Gastrocnemius medialis (tissue), 4 donors: Measurements from ENCODE around the gene HEXD.

Experiments
- POLR2A ChIP-seq, 2 donors: fragments of 450-650 bp; IDR thresholded peaks; one replicate each; pipeline ENCODE4 v1.6.1; 2017; ENCODE audit warnings: antibody characterized with exemption in 2 of 2, mild to moderate bottlenecking in 2 of 2, moderate library complexity in 2 of 2
- TF ChIP-seq, protein P1 (sequence below), 5 experiments: fragments of 450-650 bp in 3 of 5; fragments of 200-600 bp in 2 of 5; sonication (generic) in 2 of 5; IDR thresholded peaks in 4 of 5; conservative IDR thresholded peaks in 1 of 5; 1 replicate in 4 of 5; 2 replicates in 1 of 5; pipeline ENCODE4 v1.5.1; 2016 to 2019; ENCODE audit warnings: antibody characterized with exemption in 5 of 5, mild to moderate bottlenecking in 3 of 5, moderate library complexity in 3 of 5

DNA sequence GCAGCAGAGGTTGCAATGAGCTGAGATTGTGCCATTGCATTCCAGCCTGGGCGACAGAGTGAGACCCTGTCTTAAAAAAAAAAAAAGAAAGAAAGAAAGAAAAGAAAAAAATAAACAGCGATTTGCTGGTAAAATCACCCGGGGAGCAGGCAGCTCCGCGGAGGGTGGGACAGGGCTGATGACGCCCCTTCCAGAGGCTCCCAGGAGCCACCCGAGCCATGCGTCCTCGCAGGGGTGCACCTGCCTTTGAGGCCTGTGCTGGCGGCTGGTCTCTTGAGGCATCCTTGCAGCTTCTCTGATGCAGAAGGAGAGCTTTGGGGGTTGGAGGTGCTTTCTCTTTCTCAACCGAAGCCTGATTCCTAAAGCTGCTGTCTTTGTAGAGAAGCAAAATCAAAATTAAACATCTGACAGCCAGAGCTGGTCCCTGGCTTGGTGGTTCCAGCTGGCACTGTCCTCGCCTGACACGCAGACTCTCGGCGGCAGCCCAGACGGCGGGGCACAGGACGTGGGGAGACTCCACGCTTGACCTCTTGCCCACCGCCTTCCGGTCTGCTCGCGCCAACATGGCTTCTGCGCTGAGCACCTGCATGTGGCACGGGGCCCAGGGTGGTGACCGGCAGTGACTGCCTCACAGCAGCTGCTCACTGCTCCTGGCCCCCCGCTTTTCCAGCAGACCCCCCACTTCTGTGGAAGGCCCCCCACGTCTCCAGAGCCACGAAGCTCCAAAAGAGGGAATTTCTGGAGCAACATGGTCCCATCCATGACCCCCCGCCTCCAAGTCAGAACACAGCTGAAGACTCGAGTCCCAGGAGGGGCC, 40.0 kb upstream of the HEXD start:
- TF ChIP-seq, protein P1, sequence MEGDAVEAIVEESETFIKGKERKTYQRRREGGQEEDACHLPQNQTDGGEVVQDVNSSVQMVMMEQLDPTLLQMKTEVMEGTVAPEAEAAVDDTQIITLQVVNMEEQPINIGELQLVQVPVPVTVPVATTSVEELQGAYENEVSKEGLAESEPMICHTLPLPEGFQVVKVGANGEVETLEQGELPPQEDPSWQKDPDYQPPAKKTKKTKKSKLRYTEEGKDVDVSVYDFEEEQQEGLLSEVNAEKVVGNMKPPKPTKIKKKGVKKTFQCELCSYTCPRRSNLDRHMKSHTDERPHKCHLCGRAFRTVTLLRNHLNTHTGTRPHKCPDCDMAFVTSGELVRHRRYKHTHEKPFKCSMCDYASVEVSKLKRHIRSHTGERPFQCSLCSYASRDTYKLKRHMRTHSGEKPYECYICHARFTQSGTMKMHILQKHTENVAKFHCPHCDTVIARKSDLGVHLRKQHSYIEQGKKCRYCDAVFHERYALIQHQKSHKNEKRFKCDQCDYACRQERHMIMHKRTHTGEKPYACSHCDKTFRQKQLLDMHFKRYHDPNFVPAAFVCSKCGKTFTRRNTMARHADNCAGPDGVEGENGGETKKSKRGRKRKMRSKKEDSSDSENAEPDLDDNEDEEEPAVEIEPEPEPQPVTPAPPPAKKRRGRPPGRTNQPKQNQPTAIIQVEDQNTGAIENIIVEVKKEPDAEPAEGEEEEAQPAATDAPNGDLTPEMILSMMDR (IDR thresholded peaks at IDR 0.05 in 4 of 5, conservative IDR thresholded peaks at IDR 0.05 in 1 of 5) = no peak
- no peak for TF ChIP-seq POLR2A (IDR thresholded peaks at IDR 0.05)
